ENCODE results near the gene TMEM60. TPM values are rescaled to one million over a fixed set of nuclear protein-coding genes. Genes with fewer than 3 reads are reported as not detected.

Gene TMEM60
- polyA plus RNA-seq, 1 donor (not counting 4 experiments of a cell fraction or from before 2014, with no cell fraction given): 27.5 TPM

DNA sequence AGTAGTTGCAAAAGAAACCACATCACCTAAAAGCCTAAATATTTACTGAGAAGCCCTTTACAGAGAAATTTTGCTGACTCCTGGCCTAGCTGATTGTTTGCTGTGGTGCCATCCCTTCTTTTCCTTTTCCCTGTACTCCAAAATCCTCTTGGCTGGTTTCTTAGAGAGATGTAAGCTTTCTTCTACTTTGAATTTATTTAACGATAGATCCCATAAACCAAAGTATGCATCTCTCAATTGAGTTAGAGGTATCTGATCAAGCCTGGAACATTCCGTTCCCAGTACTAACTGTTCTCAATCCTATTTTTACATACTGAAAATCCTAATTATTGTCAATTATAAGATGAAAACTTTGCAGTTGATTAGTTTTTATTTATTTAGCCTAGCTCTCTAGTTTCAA is 6.3 kb downstream of the TMEM60 start:
- H3K9me3 ChIP-seq (ENCODE audit: control insufficient read depth, low read depth, low read length): no peaks in the 10 kb centered on the region
- no peaks in the 10 kb centered on the region for H3K9me1 ChIP-seq (ENCODE audit: control insufficient read depth, extremely low read depth, insufficient read depth, low read length)
- no peak overlapping the region for H3K4me2 ChIP-seq (ENCODE audit: control insufficient read depth, extremely low read depth, insufficient read depth, low read depth, low read length)
- no peak overlapping the region for H2AFZ ChIP-seq (ENCODE audit: control insufficient read depth, low read length)
- H3K27ac ChIP-seq (ENCODE audit: control insufficient read depth, insufficient read depth, low read length): no peak overlapping the region
- no peak overlapping the region for H3K4me3 ChIP-seq (ENCODE audit: control insufficient read depth in 2 of 3, extremely low read depth in 1 of 3, insufficient read depth in 2 of 3, low read depth in 1 of 3, low read length in 3 of 3)
- H3K27me3 ChIP-seq (ENCODE audit: control insufficient read depth, extremely low read depth, insufficient read depth, low read length): no peaks in the 10 kb centered on the region
- dilution Hi-C loops (cut with MboI; ENCODE audit: extremely low pct_ligation_motif_present, low sequenced_read_pairs): no loop called here
- no peak overlapping the region for H3K9ac ChIP-seq (ENCODE audit: control insufficient read depth, extremely low read depth, insufficient read depth, low read length)
- TF ChIP-seq EZH2 (IDR thresholded peaks at IDR 0.05; ENCODE audit: low read length): no peak
- TF ChIP-seq, protein P1, sequence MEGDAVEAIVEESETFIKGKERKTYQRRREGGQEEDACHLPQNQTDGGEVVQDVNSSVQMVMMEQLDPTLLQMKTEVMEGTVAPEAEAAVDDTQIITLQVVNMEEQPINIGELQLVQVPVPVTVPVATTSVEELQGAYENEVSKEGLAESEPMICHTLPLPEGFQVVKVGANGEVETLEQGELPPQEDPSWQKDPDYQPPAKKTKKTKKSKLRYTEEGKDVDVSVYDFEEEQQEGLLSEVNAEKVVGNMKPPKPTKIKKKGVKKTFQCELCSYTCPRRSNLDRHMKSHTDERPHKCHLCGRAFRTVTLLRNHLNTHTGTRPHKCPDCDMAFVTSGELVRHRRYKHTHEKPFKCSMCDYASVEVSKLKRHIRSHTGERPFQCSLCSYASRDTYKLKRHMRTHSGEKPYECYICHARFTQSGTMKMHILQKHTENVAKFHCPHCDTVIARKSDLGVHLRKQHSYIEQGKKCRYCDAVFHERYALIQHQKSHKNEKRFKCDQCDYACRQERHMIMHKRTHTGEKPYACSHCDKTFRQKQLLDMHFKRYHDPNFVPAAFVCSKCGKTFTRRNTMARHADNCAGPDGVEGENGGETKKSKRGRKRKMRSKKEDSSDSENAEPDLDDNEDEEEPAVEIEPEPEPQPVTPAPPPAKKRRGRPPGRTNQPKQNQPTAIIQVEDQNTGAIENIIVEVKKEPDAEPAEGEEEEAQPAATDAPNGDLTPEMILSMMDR (optimal IDR thresholded peaks at IDR 0.05 in 1 of 3, IDR thresholded peaks at IDR 0.05 in 1 of 3, conservative IDR thresholded peaks at IDR 0.05 in 1 of 3; ENCODE audit: extremely low read depth in 1 of 3, insufficient read depth in 2 of 3, low read length in 3 of 3): no peak
- peaks cover 2 to 4% of the 10 kb centered on the region in 2 experiments for H3K36me3 ChIP-seq (ENCODE audit: control insufficient read depth in 2 of 2, extremely low read depth in 1 of 2, insufficient read depth in 2 of 2, low read length in 2 of 2)
- peaks cover 32% of the 10 kb centered on the region for H3K79me2 ChIP-seq (ENCODE audit: control insufficient read depth, insufficient read depth, low read length)
- DNase-seq (ENCODE audit: low read depth, low spot score): no peak
- peaks cover under 1% of the 10 kb centered on the region for H4K20me1 ChIP-seq (ENCODE audit: control insufficient read depth, extremely low read depth, insufficient read depth, low read length)
- H3K4me1 ChIP-seq (ENCODE audit: control insufficient read depth, extremely low read depth, insufficient read depth, low read length): peaks cover 6% of the 10 kb centered on the region
- FAIRE-seq: no peak

DNA sequence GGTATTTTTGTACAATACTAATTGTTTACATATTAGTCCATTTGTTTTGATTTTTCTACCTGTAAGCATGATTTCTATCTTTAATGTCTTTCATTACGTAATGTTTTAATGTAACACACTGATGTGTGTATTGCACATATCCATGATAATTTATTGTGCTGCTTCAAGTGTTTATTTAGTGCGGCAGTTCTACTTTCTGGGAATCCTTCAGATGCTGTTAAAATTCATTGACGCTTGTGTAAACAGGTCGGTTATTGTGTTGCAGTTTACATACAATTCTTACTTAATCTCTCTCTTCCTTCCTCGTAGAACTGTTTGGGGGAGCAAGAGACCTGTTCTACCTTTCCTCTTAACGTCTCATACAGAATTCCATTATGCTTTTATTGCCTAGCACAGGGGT is 6.9 kb downstream of the TMEM60 start:
- Histone ChIP-seq H4K20me1 (ENCODE audit: control insufficient read depth, extremely low read depth, insufficient read depth, low read length) (no peaks in the 10 kb centered on the region), H3K27ac (ENCODE audit: control insufficient read depth, insufficient read depth, low read length) (no peak overlapping the region), H3K79me2 (ENCODE audit: control insufficient read depth, insufficient read depth, low read length) (peaks cover 26% of the 10 kb centered on the region), H2AFZ (ENCODE audit: control insufficient read depth, low read length) (no peak overlapping the region), H3K4me3 (ENCODE audit: control insufficient read depth in 2 of 3, extremely low read depth in 1 of 3, insufficient read depth in 2 of 3, low read depth in 1 of 3, low read length in 3 of 3) (no peak overlapping the region), H3K9ac (ENCODE audit: control insufficient read depth, extremely low read depth, insufficient read depth, low read length) (no peak overlapping the region), H3K27me3 (ENCODE audit: control insufficient read depth, extremely low read depth, insufficient read depth, low read length) (no peaks in the 10 kb centered on the region), H3K36me3 (ENCODE audit: control insufficient read depth in 2 of 2, extremely low read depth in 1 of 2, insufficient read depth in 2 of 2, low read length in 2 of 2) (peaks cover 2 to 3% of the 10 kb centered on the region in 2 experiments), H3K4me1 (ENCODE audit: control insufficient read depth, extremely low read depth, insufficient read depth, low read length) (peaks cover 1% of the 10 kb centered on the region), H3K9me3 (ENCODE audit: control insufficient read depth, low read depth, low read length) (no peaks in the 10 kb centered on the region), H3K9me1 (ENCODE audit: control insufficient read depth, extremely low read depth, insufficient read depth, low read length) (no peaks in the 10 kb centered on the region), H3K4me2 (ENCODE audit: control insufficient read depth, extremely low read depth, insufficient read depth, low read depth, low read length) (no peak overlapping the region)
- FAIRE-seq (no peak), DNase-seq (ENCODE audit: low read depth, low spot score) (no peak)
- dilution Hi-C loops (cut with MboI; ENCODE audit: extremely low pct_ligation_motif_present, low sequenced_read_pairs): no loop called here
- TF ChIP-seq EZH2 (IDR thresholded peaks at IDR 0.05; ENCODE audit: low read length): no peak
- TF ChIP-seq, protein P1 (optimal IDR thresholded peaks at IDR 0.05 in 1 of 3, IDR thresholded peaks at IDR 0.05 in 1 of 3, conservative IDR thresholded peaks at IDR 0.05 in 1 of 3; ENCODE audit: extremely low read depth in 1 of 3, insufficient read depth in 2 of 3, low read length in 3 of 3): no peak
